GM23248 (cell line): ENCODE results near the gene SHE. TPM values are rescaled to one million over a fixed set of nuclear protein-coding genes. Genes with fewer than 3 reads are reported as not detected.
A peak's percentile ranks its signal among the peaks of the same experiment; 100 is the strongest.
"Not testable (repeated sequence)": the region's sequence is repeated elsewhere in the genome, so short reads cannot be mapped to it uniquely, and the experiment has no call there.

Source experiments
- DNase-seq: peaks from one replicate; pipeline ENCODE4 v3.0.0-alpha.2; 2015
- H2AFZ ChIP-seq: fragments of 200-600 bp; sonication (generic); 2 replicates; pipeline ENCODE4 v1.6.1; 2016; ENCODE audit warnings: antibody characterized with exemption
- H3F3A ChIP-seq: fragments of 200-600 bp; sonication (generic); 2 replicates; pipeline ENCODE4 v1.6.1; 2016; ENCODE audit warnings: mild to moderate bottlenecking, antibody characterized with exemption, mixed run types; ENCODE audit not compliant: insufficient read depth
- H3K27ac ChIP-seq: fragments of 200-600 bp; sonication (generic); 2 replicates; pipeline ENCODE4 v1.5.1; 2016; ENCODE audit warnings: mild to moderate bottlenecking
- H3K27me3 ChIP-seq: fragments of 200-600 bp; sonication (generic); replicated peaks from 2 replicates; pipeline ENCODE4 v1.6.1; 2016; ENCODE audit warnings: mild to moderate bottlenecking; ENCODE audit not compliant: insufficient read depth
- H3K36me3 ChIP-seq: fragments of 200-600 bp; sonication (generic); 2 replicates; pipeline ENCODE4 v1.6.1; 2016; ENCODE audit warnings: low read depth, mild to moderate bottlenecking
- H3K4me1 ChIP-seq: fragments of 200-600 bp; sonication (generic); 2 replicates; pipeline ENCODE4 v1.6.1; 2016; ENCODE audit warnings: mild to moderate bottlenecking; ENCODE audit not compliant: insufficient read depth
- H3K4me2 ChIP-seq: fragments of 200-600 bp; sonication (generic); one replicate; pipeline ENCODE4 v1.6.1; 2016; ENCODE audit warnings: mild to moderate bottlenecking; ENCODE audit not compliant: unreplicated experiment
- H3K4me3 ChIP-seq: fragments of 200-600 bp; sonication (generic); 2 replicates; pipeline ENCODE4 v1.5.1; 2016; ENCODE audit warnings: mild to moderate bottlenecking
- H3K79me2 ChIP-seq: fragments of 200-600 bp; sonication (generic); 2 replicates; pipeline ENCODE4 v1.6.1; 2016; ENCODE audit warnings: mild to moderate bottlenecking; ENCODE audit not compliant: insufficient read depth
- H3K9ac ChIP-seq: fragments of 200-600 bp; sonication (generic); 2 replicates; pipeline ENCODE4 v1.6.1; 2016; ENCODE audit warnings: mild to moderate bottlenecking
- H3K9me2 ChIP-seq: fragments of 200-600 bp; sonication (generic); 2 replicates; pipeline ENCODE4 v1.6.1; 2016; ENCODE audit warnings: mixed run types, mild to moderate bottlenecking, moderate library complexity; ENCODE audit not compliant: insufficient read depth
- H3K9me3 ChIP-seq: fragments of 200-600 bp; sonication (generic); one replicate; pipeline ENCODE4 v1.6.1; 2017; ENCODE audit warnings: low read depth
- H4K20me1 ChIP-seq: fragments of 200-600 bp; sonication (generic); 2 replicates; pipeline ENCODE4 v1.6.0; 2016; ENCODE audit not compliant: insufficient read depth
- EZH2 ChIP-seq: fragments of 200-600 bp; sonication (generic); IDR thresholded peaks from 2 replicates; pipeline ENCODE4 v1.6.1; 2018; ENCODE audit warnings: antibody characterized with exemption, mild to moderate bottlenecking; ENCODE audit not compliant: insufficient read depth, poor library complexity, severe bottlenecking
- EZH2phosphoT487 ChIP-seq: fragments of 200-600 bp; sonication (generic); IDR thresholded peaks from 2 replicates; pipeline ENCODE4 v1.6.1; 2018; ENCODE audit warnings: antibody characterized with exemption, moderate library complexity, mild to moderate bottlenecking, low read depth; ENCODE audit not compliant: insufficient read depth
- WGBS, 2 experiments: methylation state at CpG; one replicate each; pipeline ENCODE4 v1.1.6; 2015 to 2017; ENCODE audit warnings: low lambda C conversion rate in 2 of 2, low coverage in 1 of 2; ENCODE audit errors: missing lambda C conversion rate in 2 of 2; 5-methylcytosine and 5-hydroxymethylcytosine counted together
- in situ Hi-C: fragments of 300-500 bp; cut with MboI; formaldehyde crosslinking; loops from 2 replicates; pipeline ENCODE4 v1.15.0; 2020
- polyA plus RNA-seq: library from polyadenylated mRNA; unstranded; fragments of >200 nt; fragmentation: Nextera tagmentation; extraction: Ambion mirVana; gene quantifications from 2 replicates; pipeline ENCODE4 v1.2.1, GENCODE V29; 2016
- total RNA-seq: library from RNA; depleted of rRNA; stranded (reverse); fragments of >200 nt; shearing (Covaris generic); gene quantifications from 2 replicates; pipeline ENCODE4 v1.2.3, GENCODE V29; 2014

Gene SHE
- total and polyA plus RNA-seq, 2 experiments from 2014 or later: 0.03 TPM; not detected in 1

GRCh38 chr1:154541231-154541630 lies 39.0 kb upstream of the SHE start:
- in situ Hi-C loops: no loop called here
- no peaks in the 10 kb centered on the region for H3K36me3 ChIP-seq
- H3K4me3 ChIP-seq: no peak overlapping the region
- H3K9me3 ChIP-seq: no peaks in the 10 kb centered on the region
- peaks cover 11% of the 10 kb centered on the region; the same call in 1 of the 2 replicates for H3K27me3 ChIP-seq
- no peaks in the 10 kb centered on the region for H3K79me2 ChIP-seq
- no peak overlapping the region for H3K27ac ChIP-seq
- no peak overlapping the region for H2AFZ ChIP-seq
- H3K4me2 ChIP-seq: no peak overlapping the region
- TF ChIP-seq EZH2phosphoT487 (no peak), EZH2 (no peak)
- 64 to 71% methylated on average over 5 to 6 of the region's 6 CpGs for WGBS, 2 experiments
- no peaks in the 10 kb centered on the region for H3K4me1 ChIP-seq
- no peak for DNase-seq
- no peak overlapping the region for H3K9ac ChIP-seq
- H3K9me2 ChIP-seq: no peaks in the 10 kb centered on the region
- H3F3A ChIP-seq: no peaks in the 10 kb centered on the region
- no peaks in the 10 kb centered on the region for H4K20me1 ChIP-seq

DNA sequence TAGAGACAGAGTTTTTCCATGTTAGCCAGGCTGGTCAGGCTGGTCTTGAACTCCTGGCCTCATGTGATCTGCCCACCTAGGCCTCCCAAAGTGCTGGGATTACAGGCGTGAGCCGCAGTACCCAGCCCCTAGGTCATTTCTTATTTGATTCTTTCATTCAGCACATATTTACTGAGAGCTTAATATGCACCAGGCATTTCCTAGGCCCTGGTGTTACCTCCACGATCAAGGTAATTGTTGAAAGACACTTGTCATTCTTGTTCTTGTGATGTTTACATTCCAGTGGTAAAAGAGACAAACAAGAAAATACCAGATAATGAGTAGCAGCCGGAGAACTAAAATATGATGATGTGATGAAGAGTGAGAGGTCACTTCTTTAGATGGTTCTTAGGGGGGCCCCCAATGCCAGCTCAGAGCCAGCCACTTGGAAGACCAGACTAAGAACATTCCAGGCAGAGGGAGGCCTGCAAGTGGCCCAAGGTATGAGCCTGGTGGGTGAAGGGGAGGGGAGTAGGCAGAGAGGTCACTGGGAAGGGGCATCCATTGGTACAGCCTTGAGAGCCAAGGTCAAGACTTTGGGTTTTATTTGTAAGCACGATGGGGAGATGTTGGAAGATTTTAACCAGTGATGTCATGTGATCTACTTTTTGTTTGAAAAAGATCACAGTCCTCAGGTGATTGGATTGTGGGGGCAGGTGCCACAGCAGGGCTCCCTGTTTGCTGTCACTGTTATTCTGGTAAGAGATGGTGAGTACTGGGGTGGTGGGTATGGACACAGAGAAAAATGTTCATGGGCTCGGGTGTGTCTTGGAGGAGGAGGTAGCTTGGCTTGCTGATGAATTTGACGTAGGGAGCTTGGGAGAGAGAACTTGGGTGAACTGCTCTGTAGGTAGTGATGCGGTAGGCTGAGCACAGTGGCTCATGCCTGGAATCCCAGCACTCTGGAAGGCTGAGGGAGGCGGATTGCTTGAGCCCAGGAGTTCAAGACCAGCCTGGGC lies 37.6 kb upstream of the SHE start:
- no peak for TF ChIP-seq EZH2phosphoT487
- no peak for TF ChIP-seq EZH2
- Histone ChIP-seq H3F3A (no peaks in the 10 kb centered on the region), H3K27me3 (peaks cover 25% of the 10 kb centered on the region), H4K20me1 (no peaks in the 10 kb centered on the region), H3K27ac (no peak overlapping the region), H3K4me1 (no peaks in the 10 kb centered on the region), H3K79me2 (no peaks in the 10 kb centered on the region), H2AFZ (no peak overlapping the region), H3K9ac (no peak overlapping the region), H3K36me3 (no peaks in the 10 kb centered on the region), H3K9me2 (no peaks in the 10 kb centered on the region), H3K9me3 (no peaks in the 10 kb centered on the region), H3K4me3 (no peak overlapping the region), H3K4me2 (no peak overlapping the region)
- in situ Hi-C loops: no loop called here
- DNase-seq: no peak
- WGBS, 2 experiments: 63 to 65% methylated on average over 9 of the region's 9 CpGs

DNA sequence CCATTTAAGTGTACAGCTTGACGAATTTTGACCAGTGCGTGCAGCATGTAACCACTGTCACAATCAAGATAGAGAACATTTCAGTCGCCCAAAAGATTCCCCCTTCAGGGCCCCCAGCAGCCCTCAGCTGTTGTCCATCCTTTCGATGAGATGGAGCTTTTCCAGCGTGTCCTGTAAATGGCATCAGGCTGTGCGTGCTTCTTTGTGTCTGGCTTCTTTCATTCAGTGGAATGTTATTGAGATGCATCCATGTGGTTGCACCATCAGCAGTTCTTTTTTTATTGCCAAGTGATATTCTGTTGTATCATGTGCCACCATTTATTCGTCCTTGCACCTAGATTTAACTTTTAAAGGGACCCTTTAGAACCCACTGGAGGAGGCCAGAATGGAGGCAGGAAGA lies 34.4 kb upstream of the SHE start:
- no peak overlapping the region for H2AFZ ChIP-seq
- peaks cover 26% of the 10 kb centered on the region for H3K27me3 ChIP-seq
- H3K9me2 ChIP-seq: no peaks in the 10 kb centered on the region
- no peak overlapping the region for H3K4me2 ChIP-seq
- H3K9me3 ChIP-seq: no peaks in the 10 kb centered on the region
- TF ChIP-seq EZH2phosphoT487 (no peak), EZH2 (no peak)
- no peak overlapping the region for H3K27ac ChIP-seq
- WGBS, 2 experiments: 20 to 21% methylated on average over 7 of the region's 7 CpGs
- peak; percentile 32 for DNase-seq
- no peaks in the 10 kb centered on the region for H3F3A ChIP-seq
- in situ Hi-C loops: no loop called here
- no peaks in the 10 kb centered on the region for H3K79me2 ChIP-seq
- no peaks in the 10 kb centered on the region for H4K20me1 ChIP-seq
- no peaks in the 10 kb centered on the region for H3K4me1 ChIP-seq
- no peak overlapping the region for H3K4me3 ChIP-seq
- H3K36me3 ChIP-seq: no peaks in the 10 kb centered on the region
- no peak overlapping the region for H3K9ac ChIP-seq

- Histone ChIP-seq H3K9me2 (no peaks in the 10 kb centered on the region), H3K36me3 (no peaks in the 10 kb centered on the region), H3K27me3 (peaks cover 26% of the 10 kb centered on the region), H3K27ac (no peak overlapping the region), H2AFZ (no peak overlapping the region), H3F3A (no peaks in the 10 kb centered on the region), H3K9ac (no peak overlapping the region), H3K9me3 (no peaks in the 10 kb centered on the region), H4K20me1 (no peaks in the 10 kb centered on the region), H3K4me1 (no peaks in the 10 kb centered on the region), H3K79me2 (no peaks in the 10 kb centered on the region), H3K4me3 (no peak overlapping the region), H3K4me2 (no peak overlapping the region)
- TF ChIP-seq EZH2phosphoT487: no peak
- TF ChIP-seq EZH2: no peak
- in situ Hi-C loops: no loop called here
- no peak for DNase-seq
- WGBS, 2 experiments: 60% methylated on average over 11 of the region's 11 CpGs
Observed at GRCh38 chr1:154533952-154534844, 32.0 kb upstream of the SHE start.

DNA sequence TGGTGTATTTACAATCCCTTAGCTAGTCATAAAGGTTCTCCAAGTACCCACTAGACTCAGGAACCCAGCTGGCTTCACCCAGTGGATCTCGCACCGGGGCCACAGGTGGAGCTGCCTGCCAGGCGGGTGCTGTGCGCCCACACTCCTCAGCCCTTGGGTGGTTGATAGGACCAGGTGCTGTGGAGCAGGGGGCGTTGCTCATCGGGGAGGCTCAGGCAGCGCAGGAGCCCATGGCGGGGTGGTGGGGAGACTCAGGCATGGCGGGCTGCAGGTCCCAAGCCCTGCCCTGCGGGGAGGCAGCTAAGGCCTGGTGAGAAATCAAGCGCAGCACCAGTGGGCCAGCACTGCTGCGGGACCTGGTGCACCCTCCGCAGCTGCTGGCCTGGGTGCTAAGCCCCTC lies 29.7 kb upstream of the SHE start:
- H3K9me2 ChIP-seq, H3F3A ChIP-seq, H3K9me3 ChIP-seq, H3K4me2 ChIP-seq, DNase-seq, H3K79me2 ChIP-seq, H4K20me1 ChIP-seq, H2AFZ ChIP-seq, H3K4me1 ChIP-seq, in situ Hi-C loops, H3K36me3 ChIP-seq, H3K9ac ChIP-seq, H3K27ac ChIP-seq, H3K4me3 ChIP-seq: not testable (repeated sequence)
- H3K27me3 ChIP-seq: peaks cover 26% of the 10 kb centered on the region
- 91 to 94% methylated on average over 10 to 11 of the region's 13 CpGs for WGBS, 2 experiments
